Measurements from ENCODE around the gene KDM5B. TPM values are rescaled to one million over a fixed set of nuclear protein-coding genes. Genes with fewer than 3 reads are reported as not detected.

Gene KDM5B
- total and polyA plus RNA-seq, 2 of the 8 experiments (the other 6 are each of a cell fraction or from before 2014, with no cell fraction given): 73.3 to 210 TPM

DNA sequence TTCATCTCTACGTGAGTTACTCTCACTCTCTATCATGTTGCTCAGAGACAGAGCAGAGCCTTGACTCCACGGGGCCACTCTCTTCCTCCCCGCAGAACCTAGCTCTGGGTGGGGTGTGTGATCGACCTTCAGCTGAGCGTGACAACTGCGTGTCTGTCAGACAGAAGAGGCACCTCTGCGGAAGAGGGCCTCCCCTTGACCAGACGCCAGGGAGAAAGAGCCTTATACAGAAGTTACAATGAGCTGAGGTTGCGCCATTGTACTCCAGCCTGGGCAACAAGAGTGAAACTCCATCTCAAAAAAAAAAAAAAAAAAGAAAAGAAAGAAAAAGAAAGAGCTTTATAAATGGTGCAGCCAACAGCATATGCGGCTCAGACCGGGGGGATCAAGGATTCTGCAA, 120.9 kb downstream of the KDM5B start:
- Histone ChIP-seq H3K4me1 (replicated peaks in 1 of 4; ENCODE audit: control insufficient read depth in 3 of 4, insufficient read depth in 4 of 4, low read length in 3 of 4) (peaks cover 0 to 6% (median 1%) of the 10 kb centered on the region in 4 experiments; a peak in 2 of 7 replicates), H3K56ac (replicated peaks; ENCODE audit: insufficient read length, low read depth, low read length) (no peak overlapping the region), H3K23ac (ENCODE audit: insufficient read length) (no peak overlapping the region), H2BK5ac (ENCODE audit: low read depth, low read length) (no peak overlapping the region), H4K8ac (ENCODE audit: extremely low read depth, insufficient read depth, low read length) (peak overlapping the region; percentile 9; the same call in 1 of the 2 replicates), H3K27me3 (replicated peaks in 1 of 4; ENCODE audit: control insufficient read depth in 3 of 4, extremely low read depth in 1 of 4, insufficient read depth in 3 of 4, low read length in 3 of 4) (0 out of 7 replicates have a peak, but pooled peaks cover 0 to 3% (median 0%) of the 10 kb centered on the region in 4 experiments), H2BK15ac (ENCODE audit: low read length) (no peak overlapping the region), H3K9ac (replicated peaks in 1 of 4; ENCODE audit: extremely low read depth in 1 of 4, low read depth in 3 of 4, low read length in 3 of 4) (no peak overlapping the region), H4K20me1 (replicated peaks in 1 of 2; ENCODE audit: control insufficient read depth in 1 of 2, insufficient read depth in 2 of 2, low read length in 2 of 2) (peaks cover 0 to 8% of the 10 kb centered on the region in 2 experiments), H3K9me3 (ENCODE audit: insufficient read depth in 2 of 2, low read depth in 1 of 2, low read length in 1 of 2) (no peaks in the 10 kb centered on the region), H3K18ac (ENCODE audit: extremely low read depth, low read length) (no peak overlapping the region), H3K79me2 (ENCODE audit: control insufficient read depth in 1 of 2, insufficient read depth in 2 of 2, low read length in 2 of 2) (no peaks in the 10 kb centered on the region), H2AK5ac (ENCODE audit: low read depth, low read length) (no peak overlapping the region), H3K23me2 (ENCODE audit: low read depth, low read length) (no peaks in the 10 kb centered on the region), H2BK12ac (ENCODE audit: low read depth, low read length) (no peak overlapping the region), H3K4me3 (ENCODE audit: extremely low read depth in 1 of 4, insufficient read depth in 2 of 4, low read depth in 3 of 4, low read length in 4 of 4) (no peak overlapping the region), H4K5ac (ENCODE audit: insufficient read length, low read depth, low read length) (no peak overlapping the region), H2BK120ac (replicated peaks; ENCODE audit: low read depth, low read length) (no peak overlapping the region), H3K4me2 (ENCODE audit: insufficient read depth in 1 of 2, low read depth in 2 of 2, low read length in 2 of 2) (no peak overlapping the region), H3K27ac (ENCODE audit: low read depth, low read length) (no peak overlapping the region), H3K4ac (replicated peaks; ENCODE audit: insufficient read length, low read depth, low read length) (no peak overlapping the region), H3K79me1 (ENCODE audit: low read depth, low read length) (no peaks in the 10 kb centered on the region; the same call in 1 of the 2 replicates), H2BK20ac (ENCODE audit: low read length) (no peak overlapping the region), H2AFZ (ENCODE audit: low read length) (no peak overlapping the region), H3K36me3 (ENCODE audit: control insufficient read depth in 2 of 4, insufficient read depth in 4 of 4, low read length in 3 of 4) (no peaks in the 10 kb centered on the region), H4K91ac (replicated peaks; ENCODE audit: insufficient read length, low read length) (no peak overlapping the region), H3K14ac (ENCODE audit: insufficient read length) (no peak overlapping the region)
- ChIA-PET POLR2A (ENCODE audit: partially characterized antibody) (interaction anchor here (1.3 kb wide), 1 partner anchor 10 kb away, joined by 3 read pairs; no protein-coding TSS in a partner anchor), CTCF (ENCODE audit: partially characterized antibody) (interaction anchor here (0.6 to 8.3 kb wide), 9 partner anchors 10 to 527 kb away, joined by 3 to 105 read pairs (median 7); partner anchors contain the start of gene PTPN7)
- no peak for DNase-seq (ENCODE audit: low read depth in 1 of 2, low spot score in 2 of 2)
- no peak for FAIRE-seq
- WGBS, 2 experiments (ENCODE audit: extremely low coverage in 1 of 2, insufficient coverage in 1 of 2, insufficient read length in 1 of 2, insufficient replicate concordance in 2 of 2, low coverage in 1 of 2, low lambda C conversion rate in 2 of 2, missing lambda C conversion rate in 1 of 2): 85% methylated on average over 11 of the region's 11 CpGs; no CpG with 5 or more reads in 1 of the 2 experiments

Data from H1 (cell line).